NT2/D1 (cell line): Measurements from ENCODE around the gene IQUB.

Experiments used
- SUZ12 ChIP-seq: IDR thresholded peaks from 2 replicates; pipeline ENCODE4 v1.6.1; 2011; ENCODE audit not compliant: insufficient read length, insufficient read depth; ENCODE audit errors: extremely low read depth
- YY1 ChIP-seq: IDR thresholded peaks from 2 replicates; pipeline ENCODE4 v1.6.1; 2011; ENCODE audit not compliant: insufficient read length, insufficient read depth
- ZNF274 ChIP-seq: IDR thresholded peaks from 2 replicates; pipeline ENCODE4 v1.6.1; 2011; ENCODE audit warnings: mild to moderate bottlenecking, low read depth, low read length

DNA sequence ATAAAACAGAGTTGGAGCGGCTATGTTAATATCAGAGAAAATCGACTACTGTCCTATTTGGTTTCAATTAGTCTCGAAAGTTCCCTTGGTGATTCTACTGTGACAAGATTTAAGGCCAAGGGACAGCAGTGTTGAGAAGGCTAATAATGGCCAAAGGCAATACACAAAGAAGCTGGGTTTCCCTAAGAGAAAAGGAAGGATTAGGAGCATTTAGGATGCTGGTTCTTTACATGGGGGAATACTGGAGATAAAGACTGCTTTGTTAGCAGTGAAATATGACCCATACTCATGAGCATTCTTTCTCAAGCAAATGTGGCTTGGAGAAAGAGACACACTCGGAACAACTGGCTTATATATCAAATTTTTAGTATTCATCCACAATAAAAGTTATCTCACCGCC lies 32.2 kb downstream of the IQUB start:
- TF ChIP-seq ZNF274: no peak
- no peak for TF ChIP-seq YY1
- no peak for TF ChIP-seq SUZ12
